Psoas muscle (tissue), 8 donors: ENCODE measurements around the gene JMJD7. TPM values are rescaled to one million over a fixed set of nuclear protein-coding genes. Genes with fewer than 3 reads are reported as not detected.

Experiments used
- ATAC-seq, 4 donors: fragments of 200-7000 bp; cut with Tn5 transposase; one replicate each; pipeline ENCODE4 v1.9.1; 2020; ENCODE audit warnings: moderate library complexity in 3 of 4, mild to moderate bottlenecking in 2 of 4
- DNase-seq, 2 donors: peaks; one replicate each; pipeline ENCODE4 v3.0.0-alpha.2; 2020
- H3K27ac ChIP-seq: fragments of 200-600 bp; one replicate; pipeline ENCODE4 v1.8.0; 2022
- H3K27me3 ChIP-seq, 3 donors: fragments of 200-600 bp in 1 of 3; one replicate each; pipeline versions ENCODE4 v1.6.1 to v1.8.0; 2013 to 2022; ENCODE audit warnings: low read length in 2 of 3, mild to moderate bottlenecking in 2 of 3, moderate library complexity in 1 of 3; ENCODE audit not compliant: insufficient read depth in 3 of 3
- H3K36me3 ChIP-seq, 2 donors: fragments of 200-600 bp in 1 of 2; one replicate each; pipeline versions ENCODE4 v1.6.1 to v1.8.0; 2013 to 2022; ENCODE audit warnings: low read depth in 1 of 2, mild to moderate bottlenecking in 1 of 2, moderate library complexity in 1 of 2; ENCODE audit not compliant: insufficient read depth in 1 of 2
- H3K4me1 ChIP-seq: fragments of 200-600 bp; one replicate; pipeline ENCODE4 v1.8.0; 2022
- H3K4me3 ChIP-seq: fragments of 200-600 bp; one replicate; pipeline ENCODE4 v1.8.0; 2022; ENCODE audit warnings: mild to moderate bottlenecking
- H3K9me3 ChIP-seq: fragments of 200-600 bp; one replicate; pipeline ENCODE4 v1.8.0; 2022
- CTCF ChIP-seq: fragments of 200-600 bp; IDR thresholded peaks from one replicate; pipeline ENCODE4 v1.8.0; 2022; ENCODE audit warnings: antibody characterized with exemption
- WGBS, 3 donors: extraction: QIAGEN DNeasy Blood & Tissue Kit; methylation state at CpG; one replicate each; pipeline versions ENCODE4 v1.1.6 to v1.1.7; 2013; 5-methylcytosine and 5-hydroxymethylcytosine counted together
- intact Hi-C, 2 donors: fragments of 100-400 bp; cut with DNase I; formaldehyde crosslinking; loops; one replicate each; pipeline versions ENCODE4 v1.11.0 to v1.14.2; 2022
- polyA plus RNA-seq, 3 donors: library from polyadenylated mRNA; stranded (reverse); fragments of 200-250 nt; gene quantifications; one replicate each; pipeline ENCODE4 v1.2.3, GENCODE V29; 2013
- total RNA-seq, 4 donors: library from RNA; stranded (reverse); fragmentation: NEBNext Ultra II Directional in 2 of 4; extraction: Animal tissue kit (Norgen Biotek cat#: 25700) in 2 of 4; gene quantifications; one replicate each; pipeline versions ENCODE4 v1.2.1 to v1.2.4, GENCODE V29; 2021 to 2023
- donor health status: healthy with polysubstance abuse.
- donor health status: DM: no; HTN: no; CAD: no; lungs with moderate emphysema.
- donor health status: Bipolar disorder and iron deficiency.
- donor health status: healthy.
- donor health status: DM: yes; HTN: yes; CAD: no.
- donor health status: DM: no; HTN: no; CAD: no.
- donor health status: DM: no; HTN: no; CAD: no.
- donor health status: DM: yes; HTN: yes; CAD: no.

JMJD7 gene
- total and polyA plus RNA-seq, 7 donors: 4.4 to 8.0 (median 6.4) TPM

DNA sequence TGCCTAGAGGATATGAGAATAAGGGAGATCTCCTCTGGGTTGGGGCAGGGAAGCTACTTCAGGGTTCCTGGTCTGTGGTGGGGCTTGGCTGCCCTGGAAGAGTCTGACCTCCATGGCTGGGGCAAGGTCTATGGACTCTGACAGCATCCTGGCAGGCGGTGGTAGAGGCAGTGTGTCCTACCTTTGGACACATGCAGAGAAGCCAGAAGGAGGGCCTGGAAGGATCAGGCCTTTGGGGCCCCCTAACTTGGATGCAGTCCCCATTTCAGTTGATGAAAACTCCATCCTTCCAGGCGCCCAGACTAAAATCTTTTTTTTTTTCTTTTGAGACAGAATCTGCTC, 55.6 kb downstream of the JMJD7 start:
- H3K9me3 ChIP-seq: no peaks in the 10 kb centered on the region
- intact Hi-C loops: no loop called here
- no peaks in the 10 kb centered on the region for H3K36me3 ChIP-seq
- H3K27me3 ChIP-seq: no peaks in the 10 kb centered on the region
- TF ChIP-seq CTCF: no peak
- ATAC-seq (no peak), DNase-seq (no peak)
- no peak overlapping the region for H3K27ac ChIP-seq
- no peak overlapping the region for H3K4me3 ChIP-seq
- H3K4me1 ChIP-seq: peaks cover 10% of the 10 kb centered on the region
- WGBS, 3 donors: 93 to 100% (median 97%) methylated on average over 2 of the region's 2 CpGs

DNA sequence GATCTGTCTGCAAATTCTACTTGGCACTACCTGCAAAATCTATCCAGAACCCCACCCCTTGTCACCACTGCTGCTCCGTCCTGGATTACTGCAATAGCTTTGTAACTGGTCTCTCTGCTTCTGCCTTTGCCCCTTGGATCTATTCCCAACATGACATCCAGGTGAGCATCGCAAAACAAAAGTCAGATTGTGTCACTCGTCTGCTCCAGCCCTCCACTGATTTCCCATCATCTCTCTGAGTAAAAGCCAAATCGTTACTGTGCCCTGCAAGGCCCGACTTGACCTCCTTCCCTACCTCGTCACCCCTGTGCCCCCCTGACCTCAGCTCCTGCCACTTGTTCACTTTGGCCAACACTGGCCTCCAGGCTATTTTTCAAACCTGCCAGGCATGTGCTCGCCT, 56.6 kb downstream of the JMJD7 start:
- no peaks in the 10 kb centered on the region for H3K9me3 ChIP-seq
- no peak for DNase-seq
- H3K27ac ChIP-seq: no peak overlapping the region
- ATAC-seq: no peak
- no peak overlapping the region for H3K4me3 ChIP-seq
- intact Hi-C loops: no loop called here
- H3K27me3 ChIP-seq: no peaks in the 10 kb centered on the region
- H3K36me3 ChIP-seq: no peaks in the 10 kb centered on the region
- no peak for TF ChIP-seq CTCF
- WGBS, 3 donors: 80 to 87% (median 83%) methylated on average over 7 of the region's 7 CpGs
- H3K4me1 ChIP-seq: peaks cover 10% of the 10 kb centered on the region

DNA sequence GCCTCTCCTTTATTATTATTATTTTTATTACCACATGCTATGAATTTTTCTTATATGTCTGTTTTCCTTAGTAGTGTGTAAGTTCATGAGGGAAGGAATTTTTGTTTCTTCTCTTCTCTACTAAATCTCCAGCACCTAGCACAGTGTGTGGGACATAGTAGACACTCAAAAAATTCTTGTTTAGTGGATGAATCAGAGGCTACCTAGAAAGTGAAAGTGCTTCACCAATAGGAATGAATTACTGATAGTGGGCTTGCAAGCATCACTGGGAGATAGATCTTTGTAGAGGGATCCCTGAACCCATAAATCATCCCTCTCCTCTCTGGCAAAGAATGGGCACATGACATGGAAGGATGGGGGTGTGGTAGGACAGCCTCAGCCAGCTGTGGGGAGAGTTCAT, 57.4 kb downstream of the JMJD7 start:
- DNase-seq (no peak), ATAC-seq (no peak)
- Histone ChIP-seq H3K27me3 (no peaks in the 10 kb centered on the region), H3K27ac (no peak overlapping the region), H3K4me1 (peaks cover 10% of the 10 kb centered on the region), H3K9me3 (no peaks in the 10 kb centered on the region), H3K4me3 (no peak overlapping the region), H3K36me3 (no peaks in the 10 kb centered on the region)
- intact Hi-C loops: loop anchor here in 1 of 2 donors (5.0 kb wide), 1 partner anchor 43 kb away; no protein-coding TSS in a partner anchor
- TF ChIP-seq CTCF: no peak

DNA sequence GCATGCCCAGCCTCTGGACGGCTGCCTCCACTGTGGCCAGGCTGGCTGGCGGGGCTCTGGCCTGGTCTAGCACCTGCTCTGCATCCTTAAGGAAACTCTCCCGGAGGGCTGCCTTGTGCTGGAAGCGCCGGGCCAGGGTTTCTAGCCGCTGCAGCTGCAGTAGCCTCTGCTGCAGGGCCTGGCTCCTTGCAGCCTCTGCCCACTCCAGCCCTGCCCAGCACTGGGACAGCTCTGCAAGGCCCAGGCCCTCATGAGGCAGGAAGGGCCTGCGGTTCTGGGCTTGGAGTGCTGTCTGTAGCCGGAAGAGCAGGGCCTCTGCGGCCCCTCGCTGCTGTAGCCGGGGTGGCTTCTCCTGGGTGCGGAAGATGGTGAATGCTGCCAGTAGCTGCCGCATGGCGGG, 57.9 kb downstream of the JMJD7 start:
- TF ChIP-seq CTCF: no peak
- DNase-seq: no peak
- intact Hi-C loops: loop anchor here in 1 of 2 donors (5.0 kb wide), 1 partner anchor 44 kb away; no protein-coding TSS in a partner anchor

GRCh38 chr15:41886741-41887140, 58.8 kb downstream of the JMJD7 start:
- no peak for TF ChIP-seq CTCF
- intact Hi-C loops: loop anchor here in 1 of 2 donors (5.0 kb wide), 1 partner anchor 44 kb away; no protein-coding TSS in a partner anchor
- H3K36me3 ChIP-seq: no peaks in the 10 kb centered on the region
- no peak for ATAC-seq
- no peak overlapping the region for H3K4me3 ChIP-seq
- H3K4me1 ChIP-seq: peaks cover 6% of the 10 kb centered on the region
- no peak for DNase-seq
- WGBS, 3 donors: 93 to 96% (median 94%) methylated on average over 7 of the region's 7 CpGs
- H3K27me3 ChIP-seq: no peaks in the 10 kb centered on the region
- no peaks in the 10 kb centered on the region for H3K9me3 ChIP-seq
- no peak overlapping the region for H3K27ac ChIP-seq

More for the DNA sequence above, 57.9 kb downstream of the JMJD7 start:
- H3K9me3 ChIP-seq: no peaks in the 10 kb centered on the region
- H3K36me3 ChIP-seq: no peaks in the 10 kb centered on the region
- H3K4me1 ChIP-seq: peaks cover 10% of the 10 kb centered on the region
- H3K27ac ChIP-seq: no peak overlapping the region
- 80 to 89% (median 83%) methylated on average over 14 of the region's 14 CpGs for WGBS, 3 donors
- H3K4me3 ChIP-seq: no peak overlapping the region
- no peaks in the 10 kb centered on the region for H3K27me3 ChIP-seq
- no peak for ATAC-seq
